ENCODE measurements around the gene PXDC1.
"Not testable (repeated sequence)": the region's sequence is repeated elsewhere in the genome, so short reads cannot be mapped to it uniquely, and the experiment has no call there.

PXDC1 gene

GRCh38 chr6:3707751-3708412 lies 43.6 kb downstream of the PXDC1 start:
- no peak for DNase-seq

GRCh38 chr6:3707024-3707423 lies 44.5 kb downstream of the PXDC1 start:
- DNase-seq: no peak

GRCh38 chr6:3706547-3706946 lies 45.0 kb downstream of the PXDC1 start:
- no peak for DNase-seq

- no peak for DNase-seq
Observed at GRCh38 chr6:3701631-3702030, 49.9 kb downstream of the PXDC1 start.

- no peak for DNase-seq
Observed at GRCh38 chr6:3699231-3699630, 52.3 kb downstream of the PXDC1 start.

GRCh38 chr6:3698021-3698420 lies 53.5 kb downstream of the PXDC1 start:
- no peak for DNase-seq

GRCh38 chr6:3697609-3698008 lies 53.9 kb downstream of the PXDC1 start:
- DNase-seq: no peak

GRCh38 chr6:3696525-3697088 lies 54.9 kb downstream of the PXDC1 start:
- DNase-seq: no peak

- DNase-seq: no peak
Observed at GRCh38 chr6:3695065-3695817, 56.3 kb downstream of the PXDC1 start.

- no peak for DNase-seq
Observed at GRCh38 chr6:3693831-3694230, 57.7 kb downstream of the PXDC1 start.

GRCh38 chr6:3690506-3690905 lies 61.0 kb downstream of the PXDC1 start:
- DNase-seq: no peak

- DNase-seq: no peak
Observed at GRCh38 chr6:3687847-3688246, 63.7 kb downstream of the PXDC1 start.

- no peak for DNase-seq
Observed at GRCh38 chr6:3683331-3683730, 68.2 kb downstream of the PXDC1 start.

- no peak for DNase-seq
Observed at GRCh38 chr6:3678946-3679345, 72.6 kb downstream of the PXDC1 start.

- not testable (repeated sequence) for DNase-seq
Observed at GRCh38 chr6:3677751-3678150, 73.8 kb downstream of the PXDC1 start.

GRCh38 chr6:3677351-3677750 lies 74.2 kb downstream of the PXDC1 start:
- DNase-seq: not testable (repeated sequence)
